ENCODE data around the gene ABCD2.

GRCh38 chr12:39574785-39575497, 44.7 kb downstream of the ABCD2 start:
- TF ChIP-seq CTCF (IDR thresholded peaks at IDR 0.05) (no peak), POLR2A (IDR thresholded peaks at IDR 0.05) (no peak)
